NB4 (cell line): ENCODE data around the gene PCDHGC5.

Experiments
- CTCF ChIP-seq: IDR thresholded peaks from one replicate; pipeline ENCODE4 v1.5.1; 2012; ENCODE audit warnings: low read depth, low read length
- MAX ChIP-seq: IDR thresholded peaks from 2 replicates; pipeline ENCODE4 v1.6.1; 2011; ENCODE audit warnings: low read depth, low read length
- MYC ChIP-seq: IDR thresholded peaks from 2 replicates; pipeline ENCODE4 v1.6.1; 2011; ENCODE audit warnings: low read depth, low read length
- POLR2A ChIP-seq: IDR thresholded peaks from 2 replicates; pipeline ENCODE4 v1.6.1; 2011; ENCODE audit warnings: mild to moderate bottlenecking; ENCODE audit not compliant: insufficient read length; ENCODE audit errors: extremely low read depth

GRCh38 chr5:141521244-141521781, 32.4 kb downstream of the PCDHGC5 start:
- TF ChIP-seq CTCF = no peak
- TF ChIP-seq MAX = peak; percentile 74
- peak; percentile 55; the same call in 1 of the 2 replicates for TF ChIP-seq MYC
- no peak for TF ChIP-seq POLR2A
